SK-N-MC (cell line): Measurements from ENCODE around the gene UNKL.

Experiments used
- EZH2 ChIP-seq: fragments of 200-600 bp; sonication (generic); IDR thresholded peaks from one replicate; pipeline ENCODE4 v1.6.1; 2017; ENCODE audit warnings: antibody characterized with exemption
- FOXP2 ChIP-seq: optimal IDR thresholded peaks from 2 replicates; pipeline ENCODE3; 2011; ENCODE audit warnings: mild to moderate bottlenecking, moderate library complexity; ENCODE audit not compliant: insufficient read depth; ENCODE audit errors: extremely low read length, control extremely low read depth
- POLR2AphosphoS5 ChIP-seq: IDR thresholded peaks from 2 replicates; pipeline ENCODE4 v1.6.1; 2012; ENCODE audit warnings: mild to moderate bottlenecking, low read depth, low read length, borderline replicate concordance

DNA sequence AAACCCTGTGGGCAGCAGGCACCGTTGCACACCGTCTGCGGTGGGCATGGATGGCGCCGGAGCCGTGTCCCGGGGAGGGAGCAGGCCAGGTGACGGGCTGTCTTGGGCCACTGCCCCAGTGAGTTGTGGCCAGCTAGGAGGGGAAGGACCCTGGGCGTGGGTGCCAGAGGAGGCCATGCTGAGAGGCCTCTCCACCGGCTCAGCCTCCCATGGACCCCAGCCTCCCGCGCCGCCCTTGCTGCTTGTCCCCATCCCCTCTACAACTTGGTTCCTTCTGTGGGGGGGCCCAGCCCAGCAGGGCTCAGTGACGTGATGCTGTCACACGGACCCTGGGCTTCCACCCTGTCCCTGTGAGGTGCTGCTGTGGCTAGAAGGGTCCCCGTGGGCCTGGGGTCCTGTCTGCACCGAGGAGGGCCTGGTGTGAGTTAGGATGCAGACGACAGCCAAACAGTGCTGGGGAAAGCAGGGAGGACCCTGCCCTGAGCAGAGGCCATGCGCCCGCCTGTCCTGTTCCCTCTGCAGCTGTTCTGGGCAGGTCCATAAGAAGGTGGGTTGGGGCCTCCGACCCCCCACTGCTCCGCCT is 93.8 kb downstream of the UNKL start:
- no peak; the same call in 1 of the 2 replicates for TF ChIP-seq POLR2AphosphoS5
- TF ChIP-seq EZH2: no peak
- TF ChIP-seq FOXP2: no peak
